Measurements from ENCODE around the gene STXBP5L.
"Not testable (repeated sequence)": the region's sequence is repeated elsewhere in the genome, so short reads cannot be mapped to it uniquely, and the experiment has no call there.

STXBP5L gene

GRCh38 chr3:121153851-121154250, 245.8 kb downstream of the STXBP5L start:
- no peak for DNase-seq (ENCODE audit: extremely low read depth, insufficient read length)
- TF ChIP-seq, protein P1, sequence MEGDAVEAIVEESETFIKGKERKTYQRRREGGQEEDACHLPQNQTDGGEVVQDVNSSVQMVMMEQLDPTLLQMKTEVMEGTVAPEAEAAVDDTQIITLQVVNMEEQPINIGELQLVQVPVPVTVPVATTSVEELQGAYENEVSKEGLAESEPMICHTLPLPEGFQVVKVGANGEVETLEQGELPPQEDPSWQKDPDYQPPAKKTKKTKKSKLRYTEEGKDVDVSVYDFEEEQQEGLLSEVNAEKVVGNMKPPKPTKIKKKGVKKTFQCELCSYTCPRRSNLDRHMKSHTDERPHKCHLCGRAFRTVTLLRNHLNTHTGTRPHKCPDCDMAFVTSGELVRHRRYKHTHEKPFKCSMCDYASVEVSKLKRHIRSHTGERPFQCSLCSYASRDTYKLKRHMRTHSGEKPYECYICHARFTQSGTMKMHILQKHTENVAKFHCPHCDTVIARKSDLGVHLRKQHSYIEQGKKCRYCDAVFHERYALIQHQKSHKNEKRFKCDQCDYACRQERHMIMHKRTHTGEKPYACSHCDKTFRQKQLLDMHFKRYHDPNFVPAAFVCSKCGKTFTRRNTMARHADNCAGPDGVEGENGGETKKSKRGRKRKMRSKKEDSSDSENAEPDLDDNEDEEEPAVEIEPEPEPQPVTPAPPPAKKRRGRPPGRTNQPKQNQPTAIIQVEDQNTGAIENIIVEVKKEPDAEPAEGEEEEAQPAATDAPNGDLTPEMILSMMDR (IDR thresholded peaks at IDR 0.05; ENCODE audit: insufficient read depth, low read length, poor library complexity, severe bottlenecking), result no peak

GRCh38 chr3:121155028-121155427, 247.0 kb downstream of the STXBP5L start:
- H3K27me3 ChIP-seq (replicated peaks; ENCODE audit: control insufficient read depth, insufficient read depth, low read length), result no peaks in the 10 kb centered on the region
- DNase-seq (ENCODE audit: extremely low read depth, insufficient read length), result no peak
- TF ChIP-seq, protein P1 (IDR thresholded peaks at IDR 0.05; ENCODE audit: insufficient read depth, low read length, poor library complexity, severe bottlenecking), result no peak
- no peaks in the 10 kb centered on the region for H3K36me3 ChIP-seq (ENCODE audit: control insufficient read depth, insufficient read depth, low read length)
- H3K4me3 ChIP-seq (replicated peaks; ENCODE audit: low read depth, low read length), result no peak overlapping the region

More at GRCh38 chr3:121153851-121154250, 245.8 kb downstream of the STXBP5L start:
- Histone ChIP-seq H3K36me3 (ENCODE audit: control insufficient read depth, insufficient read depth, low read length) (no peaks in the 10 kb centered on the region), H3K4me3 (replicated peaks; ENCODE audit: low read depth, low read length) (no peak overlapping the region), H3K27me3 (replicated peaks; ENCODE audit: control insufficient read depth, insufficient read depth, low read length) (no peaks in the 10 kb centered on the region)

- DNase-seq (ENCODE audit: extremely low read depth, insufficient read length), result no peak
- Histone ChIP-seq H3K36me3 (ENCODE audit: control insufficient read depth, insufficient read depth, low read length) (no peaks in the 10 kb centered on the region), H3K4me3 (replicated peaks; ENCODE audit: low read depth, low read length) (no peak overlapping the region), H3K27me3 (replicated peaks; ENCODE audit: control insufficient read depth, insufficient read depth, low read length) (no peaks in the 10 kb centered on the region)
- TF ChIP-seq, protein P1 (IDR thresholded peaks at IDR 0.05; ENCODE audit: insufficient read depth, low read length, poor library complexity, severe bottlenecking), result no peak
These were observed 257.4 kb downstream of the STXBP5L start for GRCh38 chr3:121165397-121165837.

DNA sequence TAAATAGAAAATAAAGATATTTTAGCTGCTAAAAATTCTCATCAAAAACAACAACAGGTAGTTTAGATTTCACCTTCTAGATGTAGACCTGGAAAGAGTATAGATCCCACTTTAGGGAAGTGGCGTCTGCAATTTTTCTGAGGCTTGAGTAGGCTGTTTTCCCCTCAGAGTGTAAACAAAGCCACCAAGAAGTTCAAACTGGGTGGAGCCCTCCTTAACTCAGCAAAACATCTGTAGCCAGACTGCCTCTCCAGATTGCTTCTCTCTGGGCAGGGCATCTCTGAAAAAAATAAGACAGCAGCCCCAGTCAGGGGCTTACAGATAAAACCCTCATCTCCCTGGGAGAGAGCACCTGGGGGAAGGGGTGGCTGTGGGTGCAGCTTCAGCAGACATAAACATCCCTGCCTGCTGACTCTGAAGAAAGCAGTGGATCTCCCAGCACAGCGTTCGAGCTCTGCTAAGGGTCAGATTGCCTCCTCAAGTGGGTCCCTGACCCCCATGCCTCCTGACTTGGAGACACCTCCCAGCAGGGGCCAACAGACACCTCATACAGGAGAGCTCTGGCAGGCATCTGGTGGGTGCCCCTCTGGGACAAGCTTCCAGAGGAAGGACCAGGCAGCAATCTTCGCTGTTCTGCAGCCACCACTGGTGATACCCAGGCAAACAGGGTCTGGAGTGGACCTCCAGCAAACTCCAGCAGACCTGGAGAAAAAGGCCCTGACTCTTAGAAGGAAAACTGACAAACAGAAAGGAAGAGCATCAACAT, 259.6 kb downstream of the STXBP5L start:
- TF ChIP-seq, protein P1 (IDR thresholded peaks at IDR 0.05; ENCODE audit: insufficient read depth, low read length, poor library complexity, severe bottlenecking), result no peak
- no peaks in the 10 kb centered on the region for H3K27me3 ChIP-seq (replicated peaks; ENCODE audit: control insufficient read depth, insufficient read depth, low read length)
- H3K4me3 ChIP-seq (replicated peaks; ENCODE audit: low read depth, low read length), result no peak overlapping the region
- H3K36me3 ChIP-seq (ENCODE audit: control insufficient read depth, insufficient read depth, low read length), result no peaks in the 10 kb centered on the region
- DNase-seq (ENCODE audit: extremely low read depth, insufficient read length), result no peak

DNA sequence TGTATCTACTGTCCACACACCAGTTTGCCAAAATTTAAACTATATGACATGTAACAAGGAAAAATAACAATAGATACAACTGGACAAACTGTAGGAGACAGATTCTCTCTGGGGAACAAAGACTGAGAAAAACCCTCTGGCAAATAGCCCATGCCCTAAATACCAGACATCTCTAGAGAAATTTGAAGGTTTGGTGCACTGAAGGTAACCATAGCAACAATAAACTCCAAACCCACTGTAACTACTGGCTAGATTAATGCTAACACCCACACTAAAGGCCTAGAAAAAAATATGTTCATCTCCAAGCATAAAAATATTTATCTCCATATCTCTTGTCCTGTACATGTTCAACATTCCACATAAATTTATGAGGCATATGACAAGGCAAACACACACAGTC, 267.1 kb downstream of the STXBP5L start:
- H3K27me3 ChIP-seq (replicated peaks; ENCODE audit: control insufficient read depth, insufficient read depth, low read length), result no peaks in the 10 kb centered on the region
- H3K36me3 ChIP-seq (ENCODE audit: control insufficient read depth, insufficient read depth, low read length), result no peaks in the 10 kb centered on the region
- DNase-seq (ENCODE audit: extremely low read depth, insufficient read length), result no peak
- TF ChIP-seq, protein P1 (IDR thresholded peaks at IDR 0.05; ENCODE audit: insufficient read depth, low read length, poor library complexity, severe bottlenecking), result no peak
- H3K4me3 ChIP-seq (replicated peaks; ENCODE audit: low read depth, low read length), result no peak overlapping the region

GRCh38 chr3:121190626-121191025, 282.6 kb downstream of the STXBP5L start:
- DNase-seq (ENCODE audit: extremely low read depth, insufficient read length); H3K36me3 ChIP-seq (ENCODE audit: control insufficient read depth, insufficient read depth, low read length); H3K4me3 ChIP-seq (replicated peaks; ENCODE audit: low read depth, low read length); H3K27me3 ChIP-seq (replicated peaks; ENCODE audit: control insufficient read depth, insufficient read depth, low read length): not testable (repeated sequence)

All from GM06990 (cell line).